Left lung (tissue), 10 donors: Measurements from ENCODE around the gene TMPRSS13. TPM values are rescaled to one million over a fixed set of nuclear protein-coding genes. Genes with fewer than 3 reads are reported as not detected.
"Not testable (repeated sequence)": the region's sequence is repeated elsewhere in the genome, so short reads cannot be mapped to it uniquely, and the experiment has no call there.

Source experiments
- ATAC-seq: fragments of 200-7000 bp; cut with Tn5 transposase; one replicate; pipeline ENCODE4 v1.9.1; 2020; ENCODE audit warnings: moderate library complexity
- DNase-seq, 4 donors: peaks; one replicate each; pipeline ENCODE4 v3.0.0-alpha.2; 2013 to 2020
- H3K27ac ChIP-seq, 2 donors: fragments of 200-600 bp; sonication (generic) in 1 of 2; one replicate each; pipeline versions ENCODE4 v1.5.0 to v1.8.0; 2020 to 2021
- H3K27me3 ChIP-seq, 2 donors: fragments of 200-600 bp; sonication (generic) in 1 of 2; one replicate each; pipeline versions ENCODE4 v1.5.0 to v1.8.0; 2020 to 2021
- H3K36me3 ChIP-seq, 2 donors: fragments of 200-600 bp; sonication (generic) in 1 of 2; one replicate each; pipeline versions ENCODE4 v1.5.0 to v1.8.0; 2020 to 2021
- H3K4me1 ChIP-seq, 2 donors: fragments of 200-600 bp; one replicate each; pipeline ENCODE4 v1.8.0; 2021
- H3K4me3 ChIP-seq, 2 donors: fragments of 200-600 bp; sonication (generic) in 1 of 2; one replicate each; pipeline versions ENCODE4 v1.5.0 to v1.8.0; 2020 to 2021; ENCODE audit warnings: mild to moderate bottlenecking in 1 of 2
- H3K9me3 ChIP-seq, 2 donors: fragments of 200-600 bp; sonication (generic) in 1 of 2; one replicate each; pipeline versions ENCODE4 v1.5.0 to v1.8.0; 2020 to 2021
- CTCF ChIP-seq, 2 donors: fragments of 200-600 bp; sonication (generic) in 1 of 2; IDR thresholded peaks; one replicate each; pipeline versions ENCODE4 v1.5.0 to v1.8.0; 2021; ENCODE audit warnings: antibody characterized with exemption in 2 of 2
- intact Hi-C, 2 donors: fragments of 100-400 bp; cut with DNase I; formaldehyde crosslinking; loops; one replicate each; pipeline versions ENCODE4 v1.11.2 to v1.14.2; 2022
- polyA plus RNA-seq, 6 donors: library from polyadenylated mRNA; unstranded; fragments of 120-200 nt; gene quantifications; one replicate each; pipeline ENCODE4 v1.2.1, GENCODE V29; 2013; ENCODE audit not compliant: insufficient read length in 6 of 6
- total RNA-seq, 2 donors: library from RNA; stranded (reverse); fragmentation: NEBNext Ultra II Directional; extraction: Animal tissue kit (Norgen Biotek cat#: 25700); gene quantifications; one replicate each; pipeline ENCODE4 v1.2.1, GENCODE V29; 2021
- donor health status: DM: no; HTN: yes; CAD: no.
- donor health status: DM: no; HTN: no; CAD: no.

Gene TMPRSS13
- total and polyA plus RNA-seq, 8 donors: 4.6 to 10.7 (median 8.1) TPM

- peaks cover 5 to 30% of the 10 kb centered on the region in 2 donors for H3K4me1 ChIP-seq
- H3K36me3 ChIP-seq: no peaks in the 10 kb centered on the region
- intact Hi-C loops: no loop called here
- no peak for ATAC-seq
- DNase-seq: no peak
- no peak overlapping the region for H3K4me3 ChIP-seq
- TF ChIP-seq CTCF (IDR thresholded peaks at IDR 0.05): no peak
- peaks cover under 1 to 23% of the 10 kb centered on the region in 2 donors for H3K27me3 ChIP-seq
- no peaks in the 10 kb centered on the region for H3K9me3 ChIP-seq
- no peak overlapping the region for H3K27ac ChIP-seq
Observed at GRCh38 chr11:117870103-117870952, 58.9 kb downstream of the TMPRSS13 start.

GRCh38 chr11:117869604-117870003 is 59.6 kb downstream of the TMPRSS13 start:
- DNase-seq (no peak), ATAC-seq (no peak)
- no peak overlapping the region for H3K4me3 ChIP-seq
- peaks cover 5 to 22% of the 10 kb centered on the region in 2 donors for H3K4me1 ChIP-seq
- TF ChIP-seq CTCF (IDR thresholded peaks at IDR 0.05): no peak
- H3K36me3 ChIP-seq: no peaks in the 10 kb centered on the region
- H3K27ac ChIP-seq: no peak overlapping the region
- intact Hi-C loops: no loop called here
- no peaks in the 10 kb centered on the region for H3K9me3 ChIP-seq
- peaks cover 0 to 15% of the 10 kb centered on the region in 2 donors for H3K27me3 ChIP-seq

- Histone ChIP-seq H3K27me3 (peaks cover 0 to 9% of the 10 kb centered on the region in 2 donors), H3K9me3 (no peaks in the 10 kb centered on the region), H3K27ac (no peak overlapping the region), H3K4me3 (no peak overlapping the region), H3K36me3 (no peaks in the 10 kb centered on the region), H3K4me1 (peaks cover 5 to 16% of the 10 kb centered on the region in 2 donors)
- no peak for TF ChIP-seq CTCF (IDR thresholded peaks at IDR 0.05)
- no peak for DNase-seq
- no peak for ATAC-seq
- intact Hi-C loops: no loop called here
Observed at GRCh38 chr11:117868815-117869561, 60.2 kb downstream of the TMPRSS13 start.

GRCh38 chr11:117868088-117868487 is 61.1 kb downstream of the TMPRSS13 start:
- H3K4me1 ChIP-seq: peaks cover 2 to 8% of the 10 kb centered on the region in 2 donors
- intact Hi-C loops: no loop called here
- DNase-seq: no peak
- no peak for TF ChIP-seq CTCF (IDR thresholded peaks at IDR 0.05)
- no peak for ATAC-seq
- H3K27me3 ChIP-seq: peaks cover 0 to 2% of the 10 kb centered on the region in 2 donors
- H3K9me3 ChIP-seq: no peaks in the 10 kb centered on the region
- no peak overlapping the region for H3K27ac ChIP-seq
- H3K36me3 ChIP-seq: no peaks in the 10 kb centered on the region
- H3K4me3 ChIP-seq: no peak overlapping the region

- DNase-seq (no peak), ATAC-seq (no peak)
- H3K36me3 ChIP-seq: no peaks in the 10 kb centered on the region
- H3K9me3 ChIP-seq: no peaks in the 10 kb centered on the region
- H3K4me1 ChIP-seq: peaks cover 9 to 11% of the 10 kb centered on the region in 2 donors
- no peaks in the 10 kb centered on the region for H3K27me3 ChIP-seq
- H3K27ac ChIP-seq: no peak overlapping the region
- intact Hi-C loops: no loop called here
- no peak overlapping the region for H3K4me3 ChIP-seq
- TF ChIP-seq CTCF (IDR thresholded peaks at IDR 0.05): no peak
Observed at GRCh38 chr11:117866526-117866925, 62.7 kb downstream of the TMPRSS13 start.

GRCh38 chr11:117865546-117865945 is 63.7 kb downstream of the TMPRSS13 start:
- peaks cover 11 to 18% of the 10 kb centered on the region in 2 donors for H3K4me1 ChIP-seq
- DNase-seq, H3K27ac ChIP-seq, ATAC-seq, H3K4me3 ChIP-seq, intact Hi-C loops, H3K27me3 ChIP-seq, H3K9me3 ChIP-seq, H3K36me3 ChIP-seq: not testable (repeated sequence)
